Heart left ventricle (tissue), 16 donors: ENCODE data around the gene CCS. TPM values are rescaled to one million over a fixed set of nuclear protein-coding genes. Genes with fewer than 3 reads are reported as not detected.

Source experiments
- ATAC-seq, 4 donors: fragments of 200-7000 bp; cut with Tn5 transposase; one replicate each; pipeline ENCODE4 v1.9.1; 2020 to 2022; ENCODE audit warnings: moderate library complexity in 4 of 4, mild to moderate bottlenecking in 3 of 4, moderate number of reproducible peaks in 1 of 4
- DNase-seq, 5 donors: peaks; one replicate each; pipeline ENCODE4 v3.0.0-alpha.2; 2020
- H3K27ac ChIP-seq, 12 donors: fragments of 200-600 bp; sonication (generic) in 4 of 12; one replicate each; pipeline versions ENCODE4 v1.5.0 to v1.8.0; 2016 to 2022; ENCODE audit warnings: mild to moderate bottlenecking in 2 of 12
- H3K27me3 ChIP-seq, 9 donors: fragments of 200-600 bp; sonication (generic) in 2 of 9; one replicate each; pipeline versions ENCODE4 v1.5.1 to v1.8.0; 2016 to 2022; ENCODE audit warnings: mild to moderate bottlenecking in 3 of 9
- H3K36me3 ChIP-seq, 9 donors: fragments of 200-600 bp; sonication (generic) in 2 of 9; one replicate each; pipeline versions ENCODE4 v1.5.0 to v1.8.0; 2018 to 2022; ENCODE audit warnings: mild to moderate bottlenecking in 2 of 9
- H3K4me1 ChIP-seq, 12 donors: fragments of 200-600 bp; sonication (generic) in 4 of 12; one replicate each; pipeline versions ENCODE4 v1.5.0 to v1.8.0; 2016 to 2022; ENCODE audit warnings: mild to moderate bottlenecking in 3 of 12
- H3K4me3 ChIP-seq, 12 donors: fragments of 200-600 bp; sonication (generic) in 4 of 12; one replicate each; pipeline versions ENCODE4 v1.5.0 to v1.8.0; 2017 to 2022; ENCODE audit warnings: mild to moderate bottlenecking in 9 of 12, moderate library complexity in 4 of 12
- H3K9me3 ChIP-seq, 12 donors: fragments of 200-600 bp; sonication (generic) in 4 of 12; one replicate each; pipeline versions ENCODE4 v1.5.0 to v1.8.0; 2016 to 2022; ENCODE audit warnings: mild to moderate bottlenecking in 1 of 12
- CTCF ChIP-seq, 12 donors: fragments of 200-600 bp; sonication (generic) in 4 of 12; IDR thresholded peaks; one replicate each; pipeline versions ENCODE4 v1.5.0 to v1.8.0; 2018 to 2022; ENCODE audit warnings: antibody characterized with exemption in 12 of 12, mild to moderate bottlenecking in 5 of 12
- POLR2A ChIP-seq, 2 donors: fragments of 450-650 bp; IDR thresholded peaks; one replicate each; pipeline ENCODE4 v1.6.1; 2017; ENCODE audit warnings: antibody characterized with exemption in 2 of 2, mild to moderate bottlenecking in 2 of 2, moderate library complexity in 2 of 2
- WGBS, 4 donors: extraction: QIAGEN DNeasy Blood & Tissue Kit in 2 of 4; methylation state at CpG; one replicate each; pipeline versions ENCODE4 v1.1.5 to v1.1.7; 2013 to 2018; 5-methylcytosine and 5-hydroxymethylcytosine counted together
- intact Hi-C, 10 donors: fragments of 100-400 bp; cut with DNase I; formaldehyde crosslinking; loops; one replicate each; pipeline versions ENCODE4 v1.11.1 to v1.14.2; 2022
- polyA plus RNA-seq, 2 donors: library from polyadenylated mRNA; stranded (reverse); fragments of 200-250 nt; gene quantifications; one replicate each; pipeline ENCODE4 v1.2.3, GENCODE V29; 2013
- total RNA-seq, 9 donors: library from RNA; depleted of rRNA in 2 of 9; stranded (reverse); fragments of >200 nt in 2 of 9; fragmentation: NEBNext Ultra II Directional in 3 of 9; extraction: Animal tissue kit (Norgen Biotek cat#: 25700) in 3 of 9; gene quantifications; one replicate each; pipeline versions ENCODE4 v1.1.0 to v1.2.4, GENCODE V29; 2016 to 2023
- donor health status: ischemic (EF 13 %, LVEDD 7.1; RV severe dilation, severe dysfunction).
- donor health status: healthy with polysubstance abuse.
- donor health status: DM: no; HTN: yes; CAD: no.
- donor health status: DM: no; HTN: no; CAD: no.
- donor health status: ischemic (EF 25% LVEDD 6.9; RV normal size, moderate dysfunction).
- donor health status: ischemic (EF 25% LVEDD 5.7; RV mildly dilated, moderate dysfunction).
- donor health status: healthy.
- donor health status: DM: yes; HTN: yes; CAD: no.
- donor health status: ischemic (EF 35%, LVEDD 5.7; RV mildly dilated, moderate dysfunction).
- donor health status: nonischemic (EF 11% LVEDD 7.7; RV severe dilation, severe dysfunction).
- donor health status: DM: yes; HTN: yes; CAD: no.
- donor health status: PGD.
- donor health status: ischemic (EF 29% LVEDD 5.4; RV normal size, mild dysfunction).
- donor health status: nonischemic (EF 23%, LVEDD 6.1; RV moderate dilation, normal function).

The CCS gene
- total and polyA plus RNA-seq, 11 donors = 13.9 to 41.1 (median 20.1) TPM

- Histone ChIP-seq H3K9me3 (no peaks in the 10 kb centered on the region), H3K4me1 (peaks cover 0 to 8% (median 6%) of the 10 kb centered on the region in 12 donors), H3K36me3 (no peaks in the 10 kb centered on the region), H3K27me3 (peaks cover 0 to 19% (median 3%) of the 10 kb centered on the region in 9 donors), H3K4me3 (no peak overlapping the region), H3K27ac (no peak overlapping the region)
- ATAC-seq (no peak), DNase-seq (no peak)
- intact Hi-C loops = no loop called here
- no peak for TF ChIP-seq CTCF (IDR thresholded peaks at IDR 0.05)
- no peak for TF ChIP-seq POLR2A (IDR thresholded peaks at IDR 0.05)
- WGBS, 4 donors = 91 to 96% (median 94%) methylated on average over 19 to 24 of the region's 24 CpGs
Observed at GRCh38 chr11:66557733-66558326, 35.2 kb upstream of the CCS start.

GRCh38 chr11:66559142-66559865 lies 33.7 kb upstream of the CCS start:
- TF ChIP-seq POLR2A (IDR thresholded peaks at IDR 0.05) = no peak
- TF ChIP-seq CTCF (IDR thresholded peaks at IDR 0.05) = no peak
- H3K4me3 ChIP-seq = peak overlapping the region in 4 of 12 donors; percentile 7 to 21 (median 12)
- H3K27ac ChIP-seq = no peak overlapping the region
- H3K4me1 ChIP-seq = peaks cover 0 to 8% (median 6%) of the 10 kb centered on the region in 12 donors
- 10 to 18% (median 14%) methylated on average over 17 to 50 of the region's 50 CpGs for WGBS, 4 donors
- DNase-seq (peak in 1 of 5 donors; percentile 54), ATAC-seq (peak in 2 of 4 donors; percentile 38 to 48)
- peaks cover 0 to 19% (median 3%) of the 10 kb centered on the region in 9 donors for H3K27me3 ChIP-seq
- no peaks in the 10 kb centered on the region for H3K9me3 ChIP-seq
- peaks cover 0 to 3% (median 0%) of the 10 kb centered on the region in 9 donors for H3K36me3 ChIP-seq
- intact Hi-C loops = no loop called here

- 75 to 85% (median 80%) methylated on average over 19 to 27 of the region's 27 CpGs for WGBS, 4 donors
- no peak for TF ChIP-seq CTCF (IDR thresholded peaks at IDR 0.05)
- no peak for TF ChIP-seq POLR2A (IDR thresholded peaks at IDR 0.05)
- H3K9me3 ChIP-seq = no peaks in the 10 kb centered on the region
- peaks cover 0 to 19% (median 3%) of the 10 kb centered on the region in 9 donors for H3K27me3 ChIP-seq
- no peak for ATAC-seq
- H3K27ac ChIP-seq = no peak overlapping the region
- intact Hi-C loops = loop anchor here in 1 of 10 donors (10.0 kb wide), 1 partner anchor 275 kb away; no protein-coding TSS in a partner anchor
- H3K4me1 ChIP-seq = peaks cover 0 to 8% (median 6%) of the 10 kb centered on the region in 12 donors
- DNase-seq = no peak
- peaks cover 0 to 3% (median 0%) of the 10 kb centered on the region in 9 donors for H3K36me3 ChIP-seq
- H3K4me3 ChIP-seq = no peak overlapping the region
Observed at GRCh38 chr11:66559866-66560676, 32.9 kb upstream of the CCS start.
